Erythroblast (primary cell): Measurements from ENCODE around the gene MDFIC2.
"Not testable (repeated sequence)": the region's sequence is repeated elsewhere in the genome, so short reads cannot be mapped to it uniquely, and the experiment has no call there.

Source experiments
- DNase-seq, 2 experiments: peaks; one replicate each; lab custom pipeline; 2025; lab: John Stamatoyannopoulos, UW
- GATA1 ChIP-seq: IDR thresholded peaks from 2 replicates; pipeline ENCODE4 v1.6.1; 2011; ENCODE audit warnings: low read depth, mild to moderate bottlenecking, control low read depth, low read length, moderate library complexity
- POLR2A ChIP-seq: IDR thresholded peaks from 2 replicates; pipeline ENCODE4 v1.6.1; 2011; ENCODE audit warnings: mild to moderate bottlenecking, low read length

Gene MDFIC2

DNA sequence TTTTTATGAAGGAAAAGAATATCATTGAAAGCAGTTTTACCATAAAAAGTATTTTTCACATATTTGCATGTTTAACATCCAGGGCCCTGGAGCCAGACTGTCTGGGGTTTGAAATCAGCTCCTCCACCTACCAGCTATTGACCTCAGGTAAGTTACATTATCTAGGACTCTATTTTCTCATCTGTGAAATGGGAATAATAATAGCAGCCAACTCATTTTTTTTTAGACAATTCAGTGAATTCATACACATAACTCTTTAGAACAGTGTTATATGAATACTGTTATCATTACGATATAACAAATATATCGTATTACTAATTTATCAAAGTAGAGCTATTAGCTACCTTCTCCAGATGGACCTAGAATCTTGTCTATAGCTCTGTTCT lies 21.3 kb downstream of the MDFIC2 start:
- DNase-seq, result no peak
- TF ChIP-seq POLR2A (no peak), GATA1 (no peak)

DNA sequence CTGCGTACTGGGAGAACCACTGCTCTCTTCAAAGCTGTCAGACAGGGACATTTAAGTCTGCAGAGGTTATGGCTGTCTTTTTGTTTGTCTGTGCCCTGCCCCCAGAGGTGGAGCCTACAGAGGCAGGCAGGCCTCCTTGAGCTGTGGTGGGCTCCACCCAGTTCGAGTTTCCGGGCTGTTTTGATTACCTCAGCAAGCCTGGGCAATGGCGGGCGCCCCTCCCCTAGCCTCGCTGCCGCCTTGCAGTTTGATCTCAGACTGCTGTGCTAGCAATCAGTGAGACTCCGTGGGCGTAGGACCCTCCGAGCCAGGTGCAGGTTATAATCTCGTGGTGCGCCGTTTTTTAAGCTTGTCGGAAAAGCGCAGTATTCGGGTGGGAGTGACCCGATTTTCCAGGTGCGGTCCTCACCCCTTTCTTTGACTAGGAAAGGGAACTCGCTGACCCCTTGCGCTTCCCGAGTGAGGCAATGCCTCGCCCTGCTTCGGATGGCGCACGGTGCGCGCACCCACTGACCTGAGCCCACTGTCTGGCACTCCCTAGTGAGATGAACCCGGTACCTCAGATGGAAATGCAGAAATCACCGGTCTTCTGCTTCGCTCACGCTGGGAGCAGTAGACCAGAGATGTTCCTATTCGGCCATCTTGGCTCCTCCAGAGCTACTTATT lies 21.9 kb downstream of the MDFIC2 start:
- not testable (repeated sequence) for DNase-seq

DNA sequence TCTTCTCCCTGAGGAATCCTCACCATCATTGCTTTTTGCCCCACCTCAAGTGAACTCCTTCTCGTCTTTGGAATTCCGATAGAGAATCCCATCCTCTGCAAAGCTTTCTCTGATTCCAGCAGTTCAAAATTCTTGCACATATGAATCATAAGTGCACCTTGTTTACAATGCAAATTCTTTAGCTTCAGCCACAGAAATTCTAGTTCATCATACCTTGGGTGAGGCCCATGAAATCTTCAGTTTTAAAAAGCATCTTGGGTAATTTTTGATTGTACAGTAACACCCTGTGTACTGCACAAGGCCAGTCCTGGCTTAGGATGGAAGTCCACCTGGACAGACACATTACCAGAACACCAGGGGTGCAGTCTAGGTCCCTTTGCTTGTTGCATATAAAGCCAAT lies 30.8 kb downstream of the MDFIC2 start:
- DNase-seq, result no peak
- no peak for TF ChIP-seq POLR2A
- no peak for TF ChIP-seq GATA1

DNA sequence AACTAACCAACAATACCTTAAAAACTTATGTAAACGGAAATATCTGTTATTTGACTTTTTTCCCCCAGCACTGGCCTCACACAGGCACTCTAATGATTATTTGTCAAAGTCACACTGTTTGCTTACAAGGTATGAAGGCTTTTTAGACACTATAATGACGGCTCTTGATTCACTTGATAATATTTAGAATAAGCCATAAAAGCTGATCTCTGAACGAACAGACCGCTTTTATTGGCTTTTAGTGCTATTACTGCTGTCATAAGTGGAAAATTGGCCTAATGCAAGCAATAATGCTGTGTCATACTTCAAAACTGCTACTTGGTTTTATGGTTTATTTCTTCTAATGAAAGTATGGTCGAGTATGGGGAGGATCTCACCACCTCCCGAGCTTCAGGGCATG lies 35.1 kb downstream of the MDFIC2 start:
- TF ChIP-seq GATA1 (no peak), POLR2A (no peak)
- no peak for DNase-seq

DNA sequence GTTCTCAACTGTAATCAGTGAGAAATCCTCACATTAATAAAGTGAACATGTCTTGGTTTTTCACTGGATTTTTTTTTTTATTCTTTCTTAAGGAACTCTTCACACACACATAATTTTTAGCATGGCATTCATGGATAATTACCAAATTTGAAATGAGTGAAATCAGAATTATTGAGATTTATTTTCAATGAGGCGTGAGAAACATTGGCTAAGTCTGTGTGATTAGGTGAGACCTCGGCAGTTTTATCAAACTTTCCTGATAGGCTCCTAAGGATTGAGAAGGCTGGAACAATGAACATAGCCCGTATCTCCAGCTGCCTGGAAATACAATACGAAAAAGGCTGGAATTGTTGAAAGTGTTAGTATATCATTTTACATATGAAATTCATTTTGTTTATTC lies 35.5 kb downstream of the MDFIC2 start:
- TF ChIP-seq POLR2A (no peak), GATA1 (no peak)
- DNase-seq, result no peak

DNA sequence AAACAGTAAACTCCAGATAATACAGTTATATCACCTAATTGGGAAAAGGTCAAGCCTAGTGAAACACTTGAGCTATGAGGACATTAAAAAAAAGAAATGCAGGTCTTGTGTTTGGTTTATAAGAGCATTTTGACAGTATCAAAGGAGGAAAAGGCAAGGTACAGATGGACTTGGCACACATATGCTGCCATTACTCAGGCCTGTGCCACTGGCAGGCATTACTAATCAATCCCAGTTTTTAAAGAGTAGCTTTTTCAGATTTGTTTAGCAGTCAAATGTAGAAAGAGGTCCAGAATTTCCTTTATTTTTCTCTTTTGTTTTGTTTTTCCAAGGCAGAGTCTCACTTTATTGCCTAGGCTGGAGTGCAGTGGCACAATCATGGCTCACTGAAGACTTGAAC lies 38.9 kb downstream of the MDFIC2 start:
- TF ChIP-seq POLR2A (no peak), GATA1 (no peak)

DNA sequence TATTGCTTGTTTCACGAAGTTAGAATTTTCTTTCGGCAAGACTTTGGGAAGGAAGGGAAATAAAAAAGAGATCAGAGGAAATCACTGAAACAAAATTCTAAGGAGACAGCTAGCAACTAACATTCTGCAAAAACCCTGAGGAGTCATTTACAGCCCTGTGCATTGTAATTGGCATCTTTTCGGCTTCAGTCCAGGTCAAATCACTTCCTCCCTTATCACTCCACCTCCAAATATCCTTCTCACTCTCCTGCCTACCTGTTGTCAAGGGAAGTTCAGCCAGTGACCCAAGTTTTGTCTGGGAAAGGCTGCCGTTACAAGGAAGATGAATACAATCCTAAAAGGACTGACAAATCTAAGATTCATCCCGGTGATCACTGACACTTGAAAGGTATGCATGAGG lies 39.6 kb downstream of the MDFIC2 start:
- no peak for TF ChIP-seq GATA1
- TF ChIP-seq POLR2A, result no peak
- DNase-seq, result no peak

More for the DNA sequence above, 38.9 kb downstream of the MDFIC2 start:
- DNase-seq, result no peak

DNA sequence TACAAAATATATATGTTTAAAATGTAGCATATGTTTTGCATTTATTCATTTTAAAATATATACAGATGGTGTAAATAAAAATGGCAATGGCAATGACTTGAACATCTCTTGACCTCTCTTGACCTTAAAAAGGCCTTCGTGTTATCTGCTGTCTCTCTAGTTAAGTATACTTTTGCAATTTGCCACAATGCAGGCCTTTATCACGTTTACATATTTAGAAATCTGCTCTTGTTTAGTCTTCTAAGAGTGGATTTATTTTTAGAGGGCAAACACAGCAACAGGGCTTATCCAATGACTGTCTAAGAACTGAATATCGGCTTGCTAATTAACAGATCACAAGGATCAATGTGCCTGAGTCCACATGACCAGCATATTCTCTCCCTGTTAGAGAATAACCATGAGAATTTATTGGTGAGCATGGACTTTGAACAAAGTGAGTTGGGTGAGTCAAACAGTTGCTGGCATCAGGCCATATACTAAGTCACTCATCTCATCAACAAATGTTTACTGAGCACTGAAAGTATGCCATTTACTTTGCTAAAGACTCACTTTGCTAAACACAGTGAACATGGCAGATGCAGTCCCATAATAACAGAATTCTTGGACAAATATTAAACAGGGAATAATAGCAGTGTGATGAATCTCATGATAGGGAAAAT lies 48.2 kb downstream of the MDFIC2 start:
- DNase-seq, result no peak
- TF ChIP-seq POLR2A, result no peak
- no peak for TF ChIP-seq GATA1

DNA sequence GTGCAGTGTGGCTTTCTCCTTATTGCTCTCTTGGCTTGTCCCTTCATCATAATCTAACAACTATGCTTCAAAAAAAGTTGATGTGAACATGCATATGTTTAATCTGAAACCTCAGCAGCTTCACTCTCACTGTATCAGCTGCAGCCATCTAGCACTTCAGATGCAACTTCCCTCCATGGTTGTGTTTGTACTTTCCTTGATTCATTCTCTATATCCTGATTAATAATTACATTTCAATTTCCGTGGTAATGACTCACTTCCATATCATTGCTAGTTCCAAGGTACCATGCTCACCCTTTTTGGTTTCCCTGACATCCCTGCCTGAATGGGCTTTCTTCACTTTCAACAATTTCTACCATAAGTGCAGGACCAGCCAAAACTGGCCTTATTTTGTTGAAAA lies 51.2 kb downstream of the MDFIC2 start:
- no peak for DNase-seq
- TF ChIP-seq POLR2A, result no peak
- TF ChIP-seq GATA1, result no peak

DNA sequence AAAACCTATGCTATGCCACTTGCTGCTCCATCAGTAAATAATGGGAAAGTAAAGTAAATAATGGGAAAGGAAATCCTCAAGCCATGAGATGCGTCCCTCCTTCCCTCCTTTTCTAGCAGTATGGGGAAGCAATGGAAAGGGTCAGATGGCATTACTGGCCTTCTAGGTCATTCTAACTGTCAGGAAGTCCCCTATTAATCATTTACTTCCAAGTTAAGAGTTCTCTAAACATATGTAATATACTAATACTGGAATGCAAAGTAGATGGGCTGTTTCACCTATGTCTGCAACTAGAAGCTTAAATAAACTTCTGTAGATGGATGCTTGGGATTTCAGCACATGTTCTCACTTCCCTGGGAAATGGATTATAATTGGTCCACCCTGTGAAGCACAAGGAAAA lies 55.9 kb downstream of the MDFIC2 start:
- TF ChIP-seq POLR2A, result no peak
- TF ChIP-seq GATA1, result no peak
- DNase-seq, result no peak

DNA sequence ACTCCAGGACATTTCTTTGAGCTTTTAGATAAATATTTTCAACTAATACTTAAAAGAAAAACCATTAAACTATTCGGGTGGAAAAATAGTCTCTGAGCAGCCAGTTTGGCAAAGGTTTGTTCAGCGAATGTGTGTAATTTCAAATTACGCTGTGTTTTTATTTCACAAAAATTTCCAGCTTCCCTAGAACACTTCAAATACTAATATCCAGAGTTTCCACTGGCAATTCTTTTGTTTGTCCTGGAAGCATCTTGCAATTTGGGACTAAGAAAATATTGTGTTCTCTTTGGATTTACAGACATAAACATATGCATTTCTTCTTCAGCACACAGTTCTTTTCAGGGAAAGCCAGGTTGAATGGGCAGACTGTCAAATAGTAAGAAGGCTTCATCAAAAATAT lies 61.9 kb downstream of the MDFIC2 start:
- TF ChIP-seq GATA1 (no peak), POLR2A (no peak)
- no peak for DNase-seq

DNA sequence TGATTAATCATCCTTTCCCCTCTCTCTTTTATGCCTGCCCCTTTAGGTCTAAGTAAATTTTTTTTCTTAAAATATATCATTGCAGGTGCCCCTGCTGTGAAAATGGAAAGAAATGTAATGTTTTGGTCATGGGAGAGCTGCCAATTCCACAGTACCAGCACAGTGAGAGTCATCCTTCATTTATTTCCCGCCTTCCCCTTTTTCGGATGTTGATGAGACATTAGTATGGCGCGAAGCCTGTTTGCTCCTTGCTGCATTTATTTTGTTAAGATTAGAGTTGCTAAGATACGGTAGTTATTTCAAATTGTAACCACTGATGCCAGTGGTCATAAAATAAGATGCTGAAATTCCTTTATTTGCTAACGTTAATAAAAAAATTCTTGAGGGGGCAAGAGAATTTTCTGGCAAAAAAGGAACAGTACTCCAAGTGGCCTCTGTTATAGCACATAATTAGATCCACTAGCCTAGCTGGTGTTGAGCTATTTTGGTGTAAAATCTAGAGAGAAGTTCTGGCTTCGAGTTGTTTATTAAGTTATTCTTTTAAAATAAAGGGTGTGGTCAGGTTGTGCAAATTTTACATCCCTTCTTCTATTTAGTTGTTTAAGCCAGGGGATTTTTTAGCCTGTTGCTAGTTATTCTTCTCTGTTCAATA lies 62.8 kb downstream of the MDFIC2 start:
- no peak for DNase-seq
- no peak for TF ChIP-seq POLR2A
- TF ChIP-seq GATA1, result no peak

DNA sequence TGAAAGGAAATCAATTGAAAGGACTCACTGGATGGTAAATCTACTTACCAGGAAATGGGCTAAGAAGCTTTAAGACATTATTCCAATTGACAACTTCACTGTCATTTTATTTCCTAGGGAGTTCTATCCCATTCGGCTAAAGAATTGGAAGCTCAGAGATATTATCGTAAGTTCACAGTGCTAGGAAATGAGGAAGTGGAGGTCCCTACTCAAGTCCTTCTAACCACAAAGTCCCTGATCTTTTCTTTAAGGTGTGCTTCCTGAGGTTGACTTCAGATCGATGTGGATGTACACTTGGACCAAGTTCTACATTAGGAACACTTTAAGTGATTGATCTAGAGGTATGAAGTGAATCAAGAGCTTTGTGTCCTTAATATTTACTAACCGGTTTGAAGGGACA lies 63.6 kb downstream of the MDFIC2 start:
- no peak for DNase-seq
- TF ChIP-seq POLR2A, result no peak

DNA sequence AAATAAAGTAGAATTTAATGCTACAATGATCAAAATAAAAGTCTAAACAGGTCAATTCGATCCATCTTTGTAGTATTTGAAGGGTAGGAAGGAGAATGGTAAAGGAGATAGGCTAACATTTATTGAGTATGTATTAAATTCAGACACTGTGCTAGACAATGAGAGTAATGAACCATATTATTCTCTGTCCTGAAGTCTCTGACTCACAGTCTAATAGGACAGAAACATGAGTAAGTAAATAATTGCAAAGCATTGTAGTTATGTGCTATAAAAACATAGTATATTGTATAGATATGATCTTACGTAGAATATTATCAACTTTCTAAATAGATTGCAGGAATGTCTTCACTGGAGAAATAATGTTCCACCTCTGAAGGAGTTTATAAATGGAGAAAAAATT lies 64.5 kb downstream of the MDFIC2 start:
- DNase-seq, result no peak
- TF ChIP-seq GATA1, result no peak
- TF ChIP-seq POLR2A, result no peak
